Posterior vena cava (tissue), 2 donors: ENCODE measurements around the gene ICAM5. TPM values are rescaled to one million over a fixed set of nuclear protein-coding genes. Genes with fewer than 3 reads are reported as not detected.
A peak's percentile ranks its signal among the peaks of the same experiment; 100 is the strongest.
"Not testable (repeated sequence)": the region's sequence is repeated elsewhere in the genome, so short reads cannot be mapped to it uniquely, and the experiment has no call there.

Source experiments
- DNase-seq: peaks from one replicate; pipeline ENCODE4 v3.0.0-alpha.2; 2020; ENCODE audit warnings: low spot score
- intact Hi-C, 2 donors: fragments of 100-400 bp; cut with DNase I; formaldehyde crosslinking; loops; one replicate each; pipeline versions ENCODE4 v1.14.1 to v1.14.2; 2022 to 2023
- total RNA-seq, 2 donors: library from RNA; stranded (reverse); fragmentation: NEBNext Ultra II Directional; extraction: Animal tissue kit (Norgen Biotek cat#: 25700); gene quantifications; one replicate each; pipeline ENCODE4 v1.2.1, GENCODE V29; 2021
- donor health status: DM: yes; HTN: yes; CAD: no.
- donor health status: DM: yes; HTN: yes; CAD: no.

The ICAM5 gene
- total RNA-seq, 2 donors from 2014 or later, result 0.33 to 0.83 TPM

GRCh38 chr19:10334588-10335351, 45.0 kb downstream of the ICAM5 start:
- DNase-seq, result peak; percentile 98
- intact Hi-C loops, result loop anchor here in 1 of 2 donors (5.0 kb wide), 1 partner anchor 48 kb away; the partner anchor contains the start of gene TYK2

GRCh38 chr19:10335352-10335985, 45.7 kb downstream of the ICAM5 start:
- intact Hi-C loops, result loop anchor here in 1 of 2 donors (5.0 kb wide), 1 partner anchor 47 kb away; the partner anchor contains the start of gene TYK2
- no peak for DNase-seq

GRCh38 chr19:10336725-10337124, 47.0 kb downstream of the ICAM5 start:
- not testable (repeated sequence) for DNase-seq
- intact Hi-C loops, result loop anchor here in 1 of 2 donors (5.0 kb wide), 1 partner anchor 46 kb away; the partner anchor contains the start of gene TYK2

- no peak for DNase-seq
- intact Hi-C loops, result loop anchor here in 1 of 2 donors (5.0 kb wide), 1 partner anchor 43 kb away; the partner anchor contains the start of gene TYK2
Observed at GRCh38 chr19:10338940-10339339, 49.2 kb downstream of the ICAM5 start.

- intact Hi-C loops, result loop anchor here in 1 of 2 donors (5.0 kb wide), 1 partner anchor 43 kb away; the partner anchor contains the start of gene TYK2
Observed at GRCh38 chr19:10339380-10339960, 49.7 kb downstream of the ICAM5 start, which contains the start of gene ICAM3. Gene ICAM3, minus strand, starts transcription at chr19:10339624. Its CDS starts 10 bp downstream, at chr19:10339614.

GRCh38 chr19:10339977-10340376, 50.2 kb downstream of the ICAM5 start:
- no peak for DNase-seq
- intact Hi-C loops, result loop anchor here in 1 of 2 donors (5.0 kb wide), 1 partner anchor 42 kb away; the partner anchor contains the start of gene TYK2

More at GRCh38 chr19:10339380-10339960, 49.7 kb downstream of the ICAM5 start, which contains the start of gene ICAM3:
- no peak for DNase-seq

- no peak for DNase-seq
- intact Hi-C loops, result no loop called here
Observed at GRCh38 chr19:10343495-10343894, 53.7 kb downstream of the ICAM5 start.

GRCh38 chr19:10344780-10345179, 55.0 kb downstream of the ICAM5 start:
- intact Hi-C loops, result no loop called here
- DNase-seq, result no peak

Other genes with a start within 250 kb of the ICAM5 start
- gene SHFL, start 203.6 kb upstream of the ICAM5 start, total RNA-seq, result 10 to 100 TPM; 21.7 to 26.0 TPM
- gene ANGPTL6, start 187.3 kb upstream of the ICAM5 start, total RNA-seq, result not detected
- 10 to 100 TPM; 21.9 to 27.8 TPM for gene PPAN, start 183.6 kb upstream of the ICAM5 start, total RNA-seq
- 1 to 10 TPM; 6.3 to 6.5 TPM for gene P2RY11, start 178.3 kb upstream of the ICAM5 start, total RNA-seq
- gene EIF3G, start 170.1 kb upstream of the ICAM5 start, total RNA-seq, result 100 to 1,000 TPM; 140 to 157 TPM
- 10 to 100 TPM; 43.2 to 59.2 TPM for gene DNMT1, start 95.0 kb upstream of the ICAM5 start, total RNA-seq
- gene S1PR2, start 58.6 kb upstream of the ICAM5 start, total RNA-seq, result 10 to 100 TPM; 16.3 to 17.7 TPM
- 10 to 100 TPM; 26.2 to 28.2 TPM for gene MRPL4, start 37.7 kb upstream of the ICAM5 start, total RNA-seq
- 10 to 100 TPM; 21.0 to 21.9 TPM for gene ICAM1, start 18.8 kb upstream of the ICAM5 start, total RNA-seq
- under 1 TPM in 1 of 2 donors, not detected in 1; 0.57 TPM for gene ICAM4, start 3.0 kb upstream of the ICAM5 start, total RNA-seq
- gene ZGLP1, start 19.9 kb downstream of the ICAM5 start, total RNA-seq, result 1 to 10 TPM; 1.1 to 1.2 TPM
- gene FDX2, start 26.1 kb downstream of the ICAM5 start, total RNA-seq, result 10 to 100 TPM; 10.2 to 11.4 TPM
- gene RAVER1, start 43.6 kb downstream of the ICAM5 start, total RNA-seq, result 10 to 100 TPM; 17.5 to 19.0 TPM
- gene ICAM3, start 49.7 kb downstream of the ICAM5 start, total RNA-seq, result 10 to 100 TPM in 1 of 2 donors, 1 to 10 TPM in 1; 7.9 to 10.6 TPM
- 10 to 100 TPM; 67.1 to 69.3 TPM for gene TYK2, start 90.6 kb downstream of the ICAM5 start, total RNA-seq
- gene CDC37, start 113.6 kb downstream of the ICAM5 start, total RNA-seq, result 100 to 1,000 TPM; 106 to 109 TPM
- 10 to 100 TPM; 10.9 to 12.8 TPM for gene PDE4A, start 130.6 kb downstream of the ICAM5 start, total RNA-seq
- gene KEAP1, start 213.4 kb downstream of the ICAM5 start, total RNA-seq, result 10 to 100 TPM; 37.4 to 48.1 TPM
- gene S1PR5, start 227.5 kb downstream of the ICAM5 start, total RNA-seq, result not detected